Embryonic facial prominence (tissue), 1 donor: Measurements from ENCODE around the gene KCNC1.

Source experiments
- DNase-seq: peaks from one replicate; pipeline ENCODE4 v3.0.0-alpha.2; 2016; ENCODE audit errors: extremely low spot score

The KCNC1 gene

GRCh38 chr11:17753153-17753552 lies 18.6 kb downstream of the KCNC1 start:
- no peak for DNase-seq

DNA sequence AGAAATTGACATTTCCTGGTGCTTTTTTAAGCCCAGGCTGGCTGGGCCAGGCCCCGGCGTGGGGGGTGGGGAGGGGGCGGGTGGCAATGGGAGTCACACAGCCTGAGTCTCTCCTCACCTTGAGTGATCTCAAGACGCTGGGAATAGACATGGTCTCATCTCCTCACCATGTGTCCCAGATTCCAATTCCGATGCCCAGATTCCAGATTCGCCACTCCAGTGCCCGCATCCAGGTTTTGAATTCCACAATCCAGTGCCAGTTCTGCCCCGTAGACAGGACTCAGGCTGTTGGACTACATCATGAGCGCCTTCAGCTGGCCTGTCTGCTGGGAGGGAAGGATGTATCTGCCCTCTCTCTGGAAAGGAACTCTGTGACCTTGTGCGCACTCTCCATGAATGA lies 19.1 kb downstream of the KCNC1 start:
- DNase-seq, result no peak

DNA sequence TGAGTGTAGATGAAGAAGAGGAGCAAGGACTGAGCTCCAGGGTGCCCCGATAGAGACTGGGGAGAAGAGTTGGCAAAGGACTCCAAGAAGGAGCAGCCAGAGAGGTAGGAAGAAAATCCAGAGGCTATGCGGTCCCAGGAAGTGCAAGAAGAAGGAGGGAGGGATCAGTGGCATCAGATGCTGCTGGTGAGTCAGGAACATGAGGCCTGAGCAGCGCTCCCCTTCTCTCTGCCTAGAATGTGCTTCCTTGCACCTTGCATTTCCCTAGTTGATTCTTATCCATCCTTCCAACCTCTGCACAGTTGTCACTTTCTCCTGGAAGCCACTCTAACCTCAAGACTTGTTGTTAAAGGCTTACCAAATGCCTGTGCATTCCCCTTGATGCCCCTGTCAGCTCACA lies 21.3 kb downstream of the KCNC1 start:
- DNase-seq, result no peak

DNA sequence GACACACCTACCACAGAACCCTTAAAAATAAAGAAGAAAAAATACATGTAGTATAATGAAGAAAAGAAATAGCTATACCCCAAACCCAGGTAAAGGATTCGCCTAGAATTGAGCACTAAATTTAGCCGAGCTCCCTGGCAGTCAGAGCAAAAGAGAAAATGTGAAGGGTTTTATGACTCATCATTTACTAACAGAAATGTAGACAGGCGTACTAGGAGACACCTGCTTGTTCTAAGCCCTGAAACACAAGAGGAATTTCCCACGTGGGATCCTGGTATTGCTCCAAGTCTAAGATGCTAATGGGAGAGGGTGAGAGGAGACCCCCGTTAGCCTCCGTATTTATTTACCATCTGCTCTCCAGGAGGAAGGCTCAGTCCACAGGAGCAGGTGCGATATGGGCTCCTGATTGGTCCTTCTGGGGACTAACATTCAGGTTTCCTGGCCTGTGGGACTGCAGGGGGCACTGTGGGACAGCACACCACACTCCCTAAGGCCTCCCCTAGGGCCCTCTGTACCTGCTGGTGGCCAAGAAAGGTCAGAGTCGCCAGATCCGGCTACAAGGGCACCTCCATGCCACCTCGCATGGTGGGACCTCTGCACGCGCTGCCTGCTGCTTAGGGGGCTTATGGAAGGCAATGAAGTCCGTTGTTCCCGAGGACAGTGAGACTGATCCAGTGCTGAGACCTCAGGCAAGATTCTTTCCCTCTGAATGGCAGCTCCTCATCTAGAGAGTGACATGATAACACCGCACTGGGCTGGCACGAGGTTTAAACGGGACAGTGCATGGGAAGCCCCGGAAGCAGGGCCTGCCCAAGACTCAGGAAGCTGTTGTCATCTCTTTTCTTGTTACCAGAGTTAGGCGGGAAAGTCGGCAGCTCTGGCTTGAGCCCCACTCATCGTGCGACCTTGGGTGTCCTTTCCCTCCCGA lies 25.8 kb downstream of the KCNC1 start:
- no peak for DNase-seq

DNA sequence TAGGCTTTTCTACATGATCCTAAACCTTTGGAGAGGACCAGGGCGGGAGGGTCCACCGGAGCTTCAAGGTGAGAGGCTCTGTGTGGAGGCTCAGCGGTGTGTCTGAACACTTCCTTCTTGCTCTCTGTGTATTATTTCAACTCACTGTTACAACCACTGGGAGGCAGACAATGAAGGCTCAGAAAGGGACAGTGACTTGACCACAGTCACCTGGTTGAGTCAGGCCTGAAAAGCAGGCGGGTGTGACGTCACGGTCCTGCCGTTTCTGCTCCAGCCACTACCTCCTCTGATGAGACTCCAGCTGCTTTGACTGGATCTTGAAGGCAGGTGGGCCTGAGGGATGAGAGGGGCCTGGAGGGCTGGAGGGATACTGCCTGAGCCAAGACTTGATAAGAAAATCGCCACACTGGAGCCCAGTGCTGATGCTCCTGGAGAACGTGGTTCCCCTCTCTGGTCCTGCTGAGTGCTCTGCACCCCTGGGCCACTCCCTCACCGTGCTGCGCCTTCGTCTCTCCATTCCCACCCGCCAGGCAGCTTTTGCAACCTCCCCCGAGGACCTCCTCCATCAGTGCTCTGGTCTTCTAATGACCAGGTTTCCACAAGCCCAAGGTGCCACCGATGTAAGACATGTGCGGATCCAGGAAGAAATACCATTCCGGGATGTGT lies 27.9 kb downstream of the KCNC1 start:
- no peak for DNase-seq

GRCh38 chr11:17763244-17763643 lies 28.7 kb downstream of the KCNC1 start:
- no peak for DNase-seq

GRCh38 chr11:17763703-17764102 lies 29.1 kb downstream of the KCNC1 start:
- no peak for DNase-seq

DNA sequence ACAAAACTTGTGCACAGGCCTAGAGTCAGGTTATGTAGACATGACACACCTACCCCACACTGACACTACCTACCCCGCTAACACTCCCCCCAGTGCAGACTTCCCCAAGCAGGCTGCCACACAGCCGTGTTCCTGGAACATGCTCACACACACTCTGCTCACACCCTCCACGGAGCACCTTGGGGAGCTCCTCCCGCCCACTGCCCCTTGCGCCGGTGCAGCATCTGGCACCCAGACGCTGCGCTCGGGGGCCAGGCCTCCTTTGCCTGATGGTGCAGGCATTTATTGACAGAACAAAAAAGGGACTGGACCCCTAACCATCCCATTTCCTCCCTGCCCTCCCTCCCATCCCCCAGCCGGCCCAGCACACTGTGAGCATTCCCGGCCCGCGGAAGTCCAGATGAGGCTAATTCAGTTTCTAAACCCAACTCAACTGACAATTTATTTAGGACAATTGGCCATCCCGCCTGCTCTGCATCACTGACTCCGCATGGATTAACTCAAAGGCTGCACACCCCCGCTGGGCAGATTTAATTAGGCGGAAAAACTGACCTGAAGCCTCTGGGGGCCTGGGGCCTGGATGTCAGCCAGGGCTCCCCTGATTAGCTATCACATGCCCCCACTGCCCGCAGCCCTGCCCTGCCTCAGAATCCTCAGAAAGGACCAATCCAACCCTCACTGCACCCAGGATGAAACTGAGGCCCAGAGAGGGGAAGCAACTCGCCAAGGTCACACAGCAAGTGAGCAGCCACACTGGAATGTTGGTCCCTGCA lies 30.1 kb downstream of the KCNC1 start:
- DNase-seq, result no peak

DNA sequence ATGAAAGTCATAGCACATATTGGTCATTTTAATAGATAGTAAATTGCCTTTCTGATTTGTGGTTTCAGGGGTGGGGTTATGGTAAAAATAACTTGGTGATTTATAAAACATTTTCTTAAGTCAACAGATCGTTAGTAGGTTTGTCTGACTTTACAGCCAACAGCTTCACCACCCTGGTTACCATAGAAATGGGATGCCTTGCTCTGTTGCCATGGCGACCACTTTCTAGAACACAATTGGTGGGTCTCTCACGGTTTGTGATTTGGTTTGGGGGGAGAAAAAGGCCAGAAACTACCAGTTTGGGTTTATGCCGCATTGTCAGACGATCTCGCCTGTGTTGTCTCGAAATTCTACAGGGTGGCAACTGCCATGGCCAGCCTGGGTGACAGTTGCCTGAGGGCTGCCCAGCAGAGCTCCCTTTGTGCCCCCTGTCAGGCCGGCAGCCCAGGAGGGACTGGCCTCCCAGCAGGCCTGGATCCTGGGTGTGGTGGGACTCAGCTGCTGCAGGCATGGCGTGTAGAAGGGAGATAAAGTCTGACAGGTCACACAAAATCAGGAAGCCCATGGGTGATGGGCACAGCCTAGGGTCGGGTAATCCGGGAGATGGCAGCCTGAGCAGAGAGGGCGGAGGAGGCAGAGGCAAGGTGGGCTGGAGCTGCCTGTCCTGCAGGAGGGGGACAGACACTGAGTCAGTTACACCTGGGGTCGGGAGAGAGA lies 30.9 kb downstream of the KCNC1 start:
- no peak for DNase-seq

- DNase-seq, result no peak
These were observed 31.4 kb downstream of the KCNC1 start for GRCh38 chr11:17766073-17766359.

- no peak for DNase-seq
These were observed 32.0 kb downstream of the KCNC1 start for GRCh38 chr11:17766590-17766989.

DNA sequence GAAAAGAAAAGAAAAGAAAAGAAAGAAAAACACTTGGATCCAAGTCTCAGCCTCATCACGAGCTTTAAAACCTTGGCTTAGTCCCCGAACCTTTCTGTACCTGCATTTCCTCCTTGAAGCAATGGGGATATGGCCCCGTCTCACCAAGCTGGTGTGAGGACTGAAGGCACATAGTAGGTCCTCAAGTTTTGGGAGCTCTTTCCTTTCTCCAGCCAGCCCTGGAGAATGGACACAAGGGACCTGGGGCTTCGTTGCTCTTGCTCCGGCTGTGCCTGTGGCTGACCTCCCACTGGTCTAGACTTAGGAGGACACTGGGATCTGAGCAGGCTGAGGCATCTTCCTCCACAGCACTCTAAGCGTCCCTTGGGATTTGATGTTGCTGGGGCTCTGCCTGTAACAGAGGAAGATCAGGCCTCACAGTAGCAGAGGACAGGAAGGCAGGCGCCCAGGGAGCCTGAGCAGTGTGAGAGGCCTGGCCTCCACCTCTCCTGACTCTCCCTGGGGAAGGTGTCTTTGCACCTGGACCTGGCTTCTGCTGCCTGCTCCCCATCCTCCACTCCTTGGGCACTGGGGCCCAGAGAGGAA lies 32.8 kb downstream of the KCNC1 start:
- DNase-seq, result no peak

- no peak for DNase-seq
These were observed 33.3 kb downstream of the KCNC1 start for GRCh38 chr11:17767914-17768313.

DNA sequence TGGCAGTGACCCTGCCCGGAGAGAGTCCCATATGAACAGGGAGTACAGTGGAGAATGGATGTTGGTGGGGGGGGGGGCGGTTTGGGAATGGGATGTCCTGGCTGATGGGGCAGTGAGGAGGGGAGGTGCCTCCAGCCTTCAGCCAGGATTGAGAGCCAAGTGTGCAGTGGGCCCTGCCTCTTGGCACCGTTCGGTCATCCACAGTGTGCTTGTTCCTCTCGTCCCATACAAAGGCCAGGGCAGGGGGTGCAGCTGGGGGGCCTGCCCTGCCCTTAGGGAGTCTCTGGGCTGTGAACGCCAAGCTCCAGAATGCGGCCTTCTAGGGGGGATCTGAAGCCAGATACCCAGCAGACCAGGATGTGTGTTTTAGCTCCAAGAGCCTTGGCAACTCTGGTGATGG lies 34.0 kb downstream of the KCNC1 start:
- no peak for DNase-seq

GRCh38 chr11:17769218-17769617 lies 34.6 kb downstream of the KCNC1 start:
- no peak for DNase-seq

DNA sequence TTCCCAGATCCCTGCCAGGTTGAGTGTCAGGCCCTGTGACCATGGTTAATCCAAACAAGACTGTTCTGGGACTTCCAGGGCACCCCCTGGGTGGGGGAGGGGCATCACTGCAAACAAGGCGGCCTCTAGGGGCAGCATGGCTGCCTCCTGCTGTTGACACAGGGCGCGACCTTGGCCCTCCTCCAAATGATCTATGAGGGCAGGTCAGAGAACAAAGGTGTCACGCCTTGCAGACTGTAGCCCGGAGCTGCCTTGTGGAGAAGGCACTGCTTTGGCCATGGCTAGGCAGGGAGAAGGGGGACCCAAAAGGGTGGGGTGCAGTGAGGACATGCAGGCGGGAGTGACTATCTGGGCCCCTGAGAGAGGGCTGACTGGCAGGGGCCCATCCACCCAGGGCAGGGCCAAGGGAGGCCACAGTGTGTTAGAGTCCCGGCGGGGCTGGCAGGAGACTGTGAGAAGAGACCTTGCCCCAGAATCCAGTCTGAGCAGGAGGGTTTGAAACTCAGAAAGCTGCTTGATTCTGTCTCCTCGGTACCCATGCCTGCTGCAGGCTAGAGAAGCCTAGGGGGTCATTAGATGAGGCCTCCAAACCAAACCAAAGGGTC lies 35.6 kb downstream of the KCNC1 start:
- no peak for DNase-seq

DNA sequence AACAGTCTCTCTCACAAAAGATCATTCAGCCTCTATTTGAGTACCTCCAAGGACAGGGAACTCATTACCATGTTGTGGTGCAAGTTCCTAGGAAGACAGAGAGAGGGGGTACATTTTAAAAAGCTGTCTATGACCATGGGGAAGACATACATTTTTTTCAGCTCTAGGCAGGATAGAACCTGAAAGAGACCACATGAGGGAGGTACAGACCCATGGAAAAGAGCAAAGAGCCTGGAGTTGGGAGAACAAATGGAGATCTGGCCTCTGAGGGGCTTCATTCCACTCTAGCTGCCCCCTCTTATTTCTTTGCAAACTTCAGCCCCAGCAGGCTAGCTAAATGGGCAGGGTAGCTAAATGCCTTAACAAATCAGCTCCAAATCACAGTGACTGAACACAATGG lies 36.3 kb downstream of the KCNC1 start:
- DNase-seq, result no peak

- no peak for DNase-seq
These were observed 36.8 kb downstream of the KCNC1 start for GRCh38 chr11:17771415-17771814.

DNA sequence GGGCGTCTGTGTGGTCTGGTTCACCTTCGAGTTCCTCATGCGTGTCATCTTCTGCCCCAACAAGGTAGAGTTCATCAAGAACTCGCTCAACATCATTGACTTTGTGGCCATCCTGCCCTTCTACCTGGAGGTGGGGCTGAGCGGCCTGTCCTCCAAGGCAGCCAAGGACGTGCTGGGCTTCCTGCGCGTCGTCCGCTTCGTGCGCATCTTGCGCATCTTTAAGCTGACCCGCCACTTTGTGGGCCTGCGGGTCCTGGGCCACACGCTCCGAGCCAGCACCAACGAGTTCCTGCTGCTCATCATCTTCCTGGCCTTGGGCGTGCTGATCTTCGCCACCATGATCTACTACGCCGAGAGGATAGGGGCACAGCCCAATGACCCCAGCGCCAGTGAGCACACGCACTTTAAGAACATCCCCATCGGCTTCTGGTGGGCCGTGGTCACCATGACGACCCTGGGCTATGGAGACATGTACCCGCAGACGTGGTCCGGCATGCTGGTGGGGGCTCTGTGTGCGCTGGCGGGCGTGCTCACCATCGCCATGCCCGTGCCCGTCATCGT lies 37.3 kb downstream of the KCNC1 start:
- no peak for DNase-seq

DNA sequence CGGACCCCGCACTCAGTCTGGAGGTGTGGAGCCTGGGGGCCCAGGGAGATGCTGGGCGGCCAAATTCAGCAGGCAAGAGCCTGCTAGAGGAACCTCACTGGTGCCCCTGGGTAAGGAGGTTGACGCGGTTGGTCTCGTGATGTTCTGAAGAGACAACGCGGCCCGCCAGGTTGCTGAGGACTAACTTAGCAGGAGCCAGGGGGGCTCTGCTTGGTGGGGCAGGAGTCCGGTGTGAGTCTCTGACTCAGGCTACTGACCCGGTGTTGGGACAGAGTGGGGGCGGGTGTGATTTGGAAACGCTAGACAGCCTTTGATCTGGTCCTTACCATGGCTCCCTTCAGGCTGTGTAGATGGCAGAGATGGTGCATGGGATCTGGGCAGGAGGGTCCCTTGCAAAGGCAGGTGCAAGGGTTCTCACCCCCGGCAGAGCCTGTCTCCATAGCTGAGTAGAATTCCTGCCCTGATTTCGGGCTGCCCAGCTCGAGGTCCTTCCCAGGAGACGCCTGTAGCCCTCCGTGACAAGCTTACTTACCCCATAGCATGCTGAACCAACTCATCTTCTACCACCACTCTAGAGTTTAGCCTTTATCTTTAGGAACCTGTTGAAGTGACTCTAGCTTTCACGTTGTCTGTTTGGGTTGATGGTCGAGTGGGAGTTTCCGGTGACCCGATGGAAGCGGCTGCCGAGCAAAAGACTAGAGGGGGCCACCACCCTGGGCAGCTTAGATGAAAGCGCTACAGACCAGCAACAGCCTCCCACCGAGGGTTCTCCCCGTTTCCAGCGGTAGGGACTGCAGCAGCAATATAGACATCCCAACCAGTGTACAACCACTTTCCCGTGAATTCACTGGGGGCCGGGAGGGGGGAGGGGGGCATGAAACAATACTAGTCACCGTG lies 38.4 kb downstream of the KCNC1 start:
- no peak for DNase-seq
